SU-DHL-6 (cell line): ENCODE measurements around the gene UBE2J2.
A peak's percentile ranks its signal among the peaks of the same experiment; 100 is the strongest.

Source experiments
- H2AFZ ChIP-seq: fragments of 200-600 bp; sonication (generic); 2 replicates; pipeline ENCODE4 v1.6.1; 2014; ENCODE audit warnings: low read depth, mild to moderate bottlenecking, moderate library complexity, mixed read lengths, antibody characterized with exemption, low read length; ENCODE audit not compliant: severe bottlenecking
- H3F3A ChIP-seq: fragments of 200-600 bp; shearing (Covaris generic); 2 replicates; pipeline ENCODE4 v1.6.0; 2016; ENCODE audit warnings: antibody characterized with exemption, mild to moderate bottlenecking; ENCODE audit not compliant: insufficient read depth
- H3K27ac ChIP-seq: fragments of 200-600 bp; sonication (generic); 2 replicates; pipeline ENCODE4 v1.5.1; 2016; ENCODE audit warnings: low read depth, mild to moderate bottlenecking, low read length, moderate library complexity, mixed read lengths
- H3K27me3 ChIP-seq: fragments of 200-600 bp; sonication (generic), shearing (Covaris generic); 2 replicates; pipeline ENCODE4 v1.6.0; 2014; ENCODE audit warnings: mild to moderate bottlenecking, low read length
- H3K36me3 ChIP-seq: fragments of 200-600 bp; sonication (generic); 2 replicates; pipeline ENCODE4 v1.6.1; 2014; ENCODE audit warnings: mild to moderate bottlenecking, low read length, mixed read lengths
- H3K4me2 ChIP-seq: fragments of 300-600, 200-600 bp; shearing (Covaris generic), sonication (generic); 2 replicates; pipeline ENCODE4 v1.6.0; 2014; ENCODE audit warnings: low read length, low read depth, mild to moderate bottlenecking; ENCODE audit not compliant: poor library complexity, severe bottlenecking
- H3K4me3 ChIP-seq: fragments of 200-600 bp; sonication (generic); 2 replicates; pipeline ENCODE4 v1.5.1; 2014; ENCODE audit warnings: antibody characterized with exemption, low read length, mild to moderate bottlenecking, mixed read lengths; ENCODE audit not compliant: insufficient read depth, poor library complexity, severe bottlenecking
- H3K79me2 ChIP-seq: fragments of 200-600 bp; sonication (generic); 2 replicates; pipeline ENCODE4 v1.6.1; 2014; ENCODE audit warnings: mild to moderate bottlenecking, low read length, moderate library complexity; ENCODE audit not compliant: insufficient read depth
- H3K9ac ChIP-seq: fragments of 200-600 bp; sonication (generic); 2 replicates; pipeline ENCODE4 v1.7.0; 2014; ENCODE audit warnings: mild to moderate bottlenecking, low read length
- H3K9me2 ChIP-seq: fragments of 200-600 bp; sonication (generic); replicated peaks from 2 replicates; pipeline ENCODE4 v1.6.1; 2014; ENCODE audit warnings: low read length; ENCODE audit not compliant: insufficient read depth
- H3K9me3 ChIP-seq: fragments of 200-600 bp; sonication (generic); 2 replicates; pipeline ENCODE4 v1.6.1; 2014; ENCODE audit warnings: low read length, mixed read lengths; ENCODE audit not compliant: insufficient read depth
- H4K20me1 ChIP-seq: fragments of 200-600 bp; sonication (generic); 2 replicates; pipeline ENCODE4 v1.6.1; 2014; ENCODE audit warnings: low read depth, mild to moderate bottlenecking, antibody characterized with exemption, low read length, moderate library complexity, mixed read lengths
- CTCF ChIP-seq: fragments of 200-600 bp; sonication (generic); IDR thresholded peaks from one replicate; pipeline ENCODE4 v1.5.1; 2017; ENCODE audit warnings: antibody characterized with exemption, mild to moderate bottlenecking, low read length, moderate library complexity; ENCODE audit not compliant: insufficient read depth, poor library complexity, severe bottlenecking
- EZH2phosphoT487 ChIP-seq: fragments of 200-600 bp; sonication (generic), shearing (Covaris generic); conservative IDR thresholded peaks from 2 replicates; pipeline ENCODE4 v1.6.1; 2018; ENCODE audit warnings: mild to moderate bottlenecking, antibody characterized with exemption, low read length, moderate library complexity, mixed read lengths

UBE2J2 gene

GRCh38 chr1:1302006-1302430, 28.4 kb upstream of the UBE2J2 start:
- H3K27me3 ChIP-seq = no peaks in the 10 kb centered on the region
- no peaks in the 10 kb centered on the region; the same call in 1 of the 2 replicates for H4K20me1 ChIP-seq
- no peaks in the 10 kb centered on the region for H3K9me3 ChIP-seq

GRCh38 chr1:1300352-1300739, 26.7 kb upstream of the UBE2J2 start:
- H3K9ac ChIP-seq = no peak overlapping the region
- H3K9me3 ChIP-seq = no peaks in the 10 kb centered on the region
- no peaks in the 10 kb centered on the region for H3K36me3 ChIP-seq
- no peaks in the 10 kb centered on the region for H3K27me3 ChIP-seq
- no peaks in the 10 kb centered on the region for H3F3A ChIP-seq
- H3K9me2 ChIP-seq = no peaks in the 10 kb centered on the region
- no peak overlapping the region for H3K4me2 ChIP-seq
- no peak overlapping the region for H3K4me3 ChIP-seq
- no peaks in the 10 kb centered on the region; the same call in 1 of the 2 replicates for H4K20me1 ChIP-seq
- H3K79me2 ChIP-seq = no peaks in the 10 kb centered on the region; the same call in 1 of the 2 replicates
- H3K27ac ChIP-seq = no peak overlapping the region
- TF ChIP-seq EZH2phosphoT487 (no peak), CTCF (no peak)
- H2AFZ ChIP-seq = no peak overlapping the region

More at GRCh38 chr1:1302006-1302430, 28.4 kb upstream of the UBE2J2 start:
- Histone ChIP-seq H3K4me3 (no peak overlapping the region), H3K27ac (no peak overlapping the region), H3K9ac (no peak overlapping the region), H3K79me2 (no peaks in the 10 kb centered on the region; the same call in 1 of the 2 replicates), H3K9me2 (no peaks in the 10 kb centered on the region), H2AFZ (no peak overlapping the region), H3K36me3 (no peaks in the 10 kb centered on the region), H3K4me2 (no peak overlapping the region), H3F3A (no peaks in the 10 kb centered on the region; the same call in 1 of the 2 replicates)
- TF ChIP-seq CTCF = peak; percentile 54
- no peak for TF ChIP-seq EZH2phosphoT487

- H4K20me1 ChIP-seq = no peaks in the 10 kb centered on the region; the same call in 1 of the 2 replicates
- no peaks in the 10 kb centered on the region for H3F3A ChIP-seq
- TF ChIP-seq EZH2phosphoT487 (no peak), CTCF (peak; percentile 34)
- H3K79me2 ChIP-seq = no peaks in the 10 kb centered on the region; the same call in 1 of the 2 replicates
- H3K9ac ChIP-seq = no peak overlapping the region
- no peaks in the 10 kb centered on the region for H3K9me2 ChIP-seq
- no peaks in the 10 kb centered on the region for H3K27me3 ChIP-seq
- H3K27ac ChIP-seq = no peak overlapping the region
- H3K4me3 ChIP-seq = no peak overlapping the region
- H2AFZ ChIP-seq = no peak overlapping the region
- H3K9me3 ChIP-seq = no peaks in the 10 kb centered on the region
- H3K4me2 ChIP-seq = no peak overlapping the region
- H3K36me3 ChIP-seq = no peaks in the 10 kb centered on the region
These were observed 26.2 kb upstream of the UBE2J2 start for GRCh38 chr1:1299686-1300351.
